Psoas muscle (tissue), 8 donors: ENCODE measurements around the gene EXPH5. TPM values are rescaled to one million over a fixed set of nuclear protein-coding genes. Genes with fewer than 3 reads are reported as not detected.

ENCODE experiments used
- ATAC-seq, 4 donors: fragments of 200-7000 bp; cut with Tn5 transposase; one replicate each; pipeline ENCODE4 v1.9.1; 2020; ENCODE audit warnings: moderate library complexity in 3 of 4, mild to moderate bottlenecking in 2 of 4
- DNase-seq, 2 donors: peaks; one replicate each; pipeline ENCODE4 v3.0.0-alpha.2; 2020
- H3K27ac ChIP-seq: fragments of 200-600 bp; one replicate; pipeline ENCODE4 v1.8.0; 2022
- H3K27me3 ChIP-seq, 3 donors: fragments of 200-600 bp in 1 of 3; one replicate each; pipeline versions ENCODE4 v1.6.1 to v1.8.0; 2013 to 2022; ENCODE audit warnings: low read length in 2 of 3, mild to moderate bottlenecking in 2 of 3, moderate library complexity in 1 of 3; ENCODE audit not compliant: insufficient read depth in 3 of 3
- H3K36me3 ChIP-seq, 2 donors: fragments of 200-600 bp in 1 of 2; one replicate each; pipeline versions ENCODE4 v1.6.1 to v1.8.0; 2013 to 2022; ENCODE audit warnings: low read depth in 1 of 2, mild to moderate bottlenecking in 1 of 2, moderate library complexity in 1 of 2; ENCODE audit not compliant: insufficient read depth in 1 of 2
- H3K4me1 ChIP-seq: fragments of 200-600 bp; one replicate; pipeline ENCODE4 v1.8.0; 2022
- H3K4me3 ChIP-seq: fragments of 200-600 bp; one replicate; pipeline ENCODE4 v1.8.0; 2022; ENCODE audit warnings: mild to moderate bottlenecking
- H3K9me3 ChIP-seq: fragments of 200-600 bp; one replicate; pipeline ENCODE4 v1.8.0; 2022
- WGBS, 3 donors: extraction: QIAGEN DNeasy Blood & Tissue Kit; methylation state at CpG; one replicate each; pipeline versions ENCODE4 v1.1.6 to v1.1.7; 2013; 5-methylcytosine and 5-hydroxymethylcytosine counted together
- intact Hi-C, 2 donors: fragments of 100-400 bp; cut with DNase I; formaldehyde crosslinking; loops; one replicate each; pipeline versions ENCODE4 v1.11.0 to v1.14.2; 2022
- polyA plus RNA-seq, 3 donors: library from polyadenylated mRNA; stranded (reverse); fragments of 200-250 nt; gene quantifications; one replicate each; pipeline ENCODE4 v1.2.3, GENCODE V29; 2013
- total RNA-seq, 4 donors: library from RNA; stranded (reverse); fragmentation: NEBNext Ultra II Directional in 2 of 4; extraction: Animal tissue kit (Norgen Biotek cat#: 25700) in 2 of 4; gene quantifications; one replicate each; pipeline versions ENCODE4 v1.2.1 to v1.2.4, GENCODE V29; 2021 to 2023
- TF ChIP-seq, protein P1 (sequence below): fragments of 200-600 bp; IDR thresholded peaks from one replicate; pipeline ENCODE4 v1.8.0; 2022; ENCODE audit warnings: antibody characterized with exemption
- donor health status: healthy with polysubstance abuse.
- donor health status: DM: no; HTN: no; CAD: no; lungs with moderate emphysema.
- donor health status: Bipolar disorder and iron deficiency.
- donor health status: healthy.
- donor health status: DM: yes; HTN: yes; CAD: no.
- donor health status: DM: no; HTN: no; CAD: no.
- donor health status: DM: no; HTN: no; CAD: no.
- donor health status: DM: yes; HTN: yes; CAD: no.

EXPH5 gene
- total and polyA plus RNA-seq, 7 donors: 0.01 to 0.58 (median 0.15) TPM

DNA sequence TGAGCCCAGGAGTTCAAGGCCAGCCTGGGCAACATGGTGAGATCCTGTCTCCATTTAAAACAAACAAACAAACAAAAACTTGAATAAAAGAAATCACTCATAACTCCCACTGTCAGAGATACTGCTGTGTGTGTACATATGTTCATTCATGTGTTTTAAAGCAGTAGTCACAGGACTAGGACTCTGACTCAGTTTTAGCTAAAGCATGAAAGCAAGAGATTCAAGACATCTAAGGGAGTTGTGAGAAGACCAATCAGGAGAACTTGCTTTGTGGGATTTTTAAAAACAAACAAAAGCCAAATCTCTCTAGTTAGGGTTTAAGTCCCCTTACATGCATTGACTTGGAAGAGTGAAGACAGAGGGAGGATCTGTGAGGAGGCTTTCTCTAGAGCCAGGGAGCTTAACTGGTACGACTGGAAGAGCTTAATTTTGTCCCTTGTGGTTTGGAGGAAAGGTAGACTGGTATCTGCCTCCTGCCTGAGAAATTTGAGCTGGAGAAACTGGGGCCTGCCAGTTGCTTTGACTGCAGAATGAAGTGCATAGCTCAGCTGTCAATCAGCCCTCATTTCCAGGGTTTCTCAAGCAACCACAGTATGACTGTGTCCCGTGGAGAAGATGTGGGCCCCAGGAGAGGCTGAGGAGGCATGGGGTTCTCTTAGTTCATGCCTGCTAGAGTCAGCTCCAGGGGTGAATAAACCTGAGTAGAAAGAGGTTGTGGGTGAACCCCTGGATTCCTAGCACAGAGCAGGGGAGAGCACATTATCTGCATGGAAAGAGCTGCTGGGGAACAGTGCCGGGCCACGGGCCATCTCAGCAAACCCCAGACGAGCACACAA lies 30.6 kb downstream of the EXPH5 start:
- peak; percentile 63 to 92 (median 82) for ATAC-seq
- no peaks in the 10 kb centered on the region for H3K27me3 ChIP-seq
- DNase-seq: no peak
- TF ChIP-seq, protein P1, sequence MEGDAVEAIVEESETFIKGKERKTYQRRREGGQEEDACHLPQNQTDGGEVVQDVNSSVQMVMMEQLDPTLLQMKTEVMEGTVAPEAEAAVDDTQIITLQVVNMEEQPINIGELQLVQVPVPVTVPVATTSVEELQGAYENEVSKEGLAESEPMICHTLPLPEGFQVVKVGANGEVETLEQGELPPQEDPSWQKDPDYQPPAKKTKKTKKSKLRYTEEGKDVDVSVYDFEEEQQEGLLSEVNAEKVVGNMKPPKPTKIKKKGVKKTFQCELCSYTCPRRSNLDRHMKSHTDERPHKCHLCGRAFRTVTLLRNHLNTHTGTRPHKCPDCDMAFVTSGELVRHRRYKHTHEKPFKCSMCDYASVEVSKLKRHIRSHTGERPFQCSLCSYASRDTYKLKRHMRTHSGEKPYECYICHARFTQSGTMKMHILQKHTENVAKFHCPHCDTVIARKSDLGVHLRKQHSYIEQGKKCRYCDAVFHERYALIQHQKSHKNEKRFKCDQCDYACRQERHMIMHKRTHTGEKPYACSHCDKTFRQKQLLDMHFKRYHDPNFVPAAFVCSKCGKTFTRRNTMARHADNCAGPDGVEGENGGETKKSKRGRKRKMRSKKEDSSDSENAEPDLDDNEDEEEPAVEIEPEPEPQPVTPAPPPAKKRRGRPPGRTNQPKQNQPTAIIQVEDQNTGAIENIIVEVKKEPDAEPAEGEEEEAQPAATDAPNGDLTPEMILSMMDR: no peak
- H3K4me1 ChIP-seq: peaks cover 4% of the 10 kb centered on the region
- intact Hi-C loops: no loop called here
- no peaks in the 10 kb centered on the region for H3K36me3 ChIP-seq
- no peak overlapping the region for H3K4me3 ChIP-seq
- H3K27ac ChIP-seq: no peak overlapping the region
- 44 to 48% (median 46%) methylated on average over 5 of the region's 5 CpGs for WGBS, 3 donors
- no peaks in the 10 kb centered on the region for H3K9me3 ChIP-seq

DNA sequence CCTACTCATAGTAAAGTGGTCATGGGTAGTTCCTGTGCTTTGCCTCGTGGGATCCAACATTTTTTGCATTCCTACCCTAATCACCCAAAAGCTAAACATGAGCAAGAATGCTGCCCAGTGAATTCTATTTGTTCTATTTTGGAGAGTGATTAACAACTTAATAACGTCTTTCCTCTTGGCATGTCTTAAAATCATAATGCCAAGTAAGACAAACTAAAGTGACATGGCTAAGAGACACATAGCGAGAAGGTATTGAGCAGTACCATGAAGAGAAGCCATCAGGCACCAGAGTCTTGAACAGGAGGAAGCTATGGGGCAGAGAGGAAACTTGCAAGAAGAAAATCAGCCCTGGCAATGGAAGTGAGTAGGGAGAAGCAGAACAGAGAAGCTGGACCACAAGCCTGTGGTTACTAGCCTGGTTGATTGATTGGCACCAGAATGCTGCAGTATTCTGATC lies 32.0 kb downstream of the EXPH5 start:
- no peaks in the 10 kb centered on the region for H3K27me3 ChIP-seq
- no peak overlapping the region for H3K4me3 ChIP-seq
- DNase-seq (no peak), ATAC-seq (no peak)
- intact Hi-C loops: no loop called here
- WGBS, 3 donors: 39 to 46% (median 44%) methylated on average over 3 of the region's 3 CpGs
- no peaks in the 10 kb centered on the region for H3K9me3 ChIP-seq
- peaks cover 4% of the 10 kb centered on the region for H3K4me1 ChIP-seq
- TF ChIP-seq, protein P1: no peak
- H3K36me3 ChIP-seq: no peaks in the 10 kb centered on the region
- H3K27ac ChIP-seq: no peak overlapping the region

DNA sequence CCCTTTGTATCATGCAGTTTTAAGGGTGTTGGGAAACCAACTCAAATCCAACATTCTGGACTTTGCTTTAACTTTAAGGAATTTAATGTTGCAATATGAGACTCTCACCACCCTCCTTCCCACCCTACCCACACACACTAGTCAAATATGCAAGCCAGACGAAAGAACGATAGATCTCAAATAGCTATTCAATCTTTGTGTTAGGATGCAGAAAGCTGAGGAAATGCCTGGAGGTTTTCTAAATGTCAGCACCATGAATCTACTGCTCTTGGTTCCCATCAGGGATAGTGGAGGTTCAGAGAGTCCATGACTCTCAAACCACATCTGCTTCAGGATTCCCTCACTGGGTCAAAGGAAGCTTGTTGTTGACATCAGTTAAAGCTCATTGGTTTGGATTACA lies 33.7 kb downstream of the EXPH5 start:
- intact Hi-C loops: no loop called here
- 33 to 56% (median 44%) methylated on average over 2 of the region's 2 CpGs for WGBS, 3 donors

DNA sequence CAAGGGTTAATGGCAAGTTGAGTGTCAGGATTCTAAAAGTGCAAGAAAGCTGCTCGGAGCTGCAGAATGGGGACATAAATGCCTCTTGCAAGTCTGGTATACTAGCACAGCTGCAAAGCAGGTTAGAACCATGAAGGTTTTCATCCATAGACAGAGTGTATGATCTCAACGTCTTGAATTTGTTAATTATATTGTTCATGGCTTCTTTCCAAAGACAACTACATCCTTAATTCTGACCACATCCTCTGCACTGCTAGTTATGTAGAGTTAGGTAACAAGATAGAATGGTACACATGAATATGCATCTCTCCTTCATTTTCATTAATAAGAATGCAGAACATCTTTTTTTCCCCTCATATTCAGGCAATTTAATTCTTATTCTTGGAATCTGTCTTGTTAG lies 34.2 kb downstream of the EXPH5 start:
- 12 to 21% (median 20%) methylated on average over 2 of the region's 2 CpGs for WGBS, 3 donors
- ATAC-seq (no peak), DNase-seq (no peak)
- TF ChIP-seq, protein P1: no peak
- Histone ChIP-seq H3K4me1 (peaks cover 4% of the 10 kb centered on the region), H3K27ac (no peak overlapping the region), H3K9me3 (no peaks in the 10 kb centered on the region), H3K36me3 (no peaks in the 10 kb centered on the region), H3K27me3 (no peaks in the 10 kb centered on the region), H3K4me3 (no peak overlapping the region)
- intact Hi-C loops: no loop called here

More for the DNA sequence above, 33.7 kb downstream of the EXPH5 start:
- H3K27me3 ChIP-seq: no peaks in the 10 kb centered on the region
- H3K4me3 ChIP-seq: no peak overlapping the region
- DNase-seq (no peak), ATAC-seq (no peak)
- H3K4me1 ChIP-seq: peaks cover 4% of the 10 kb centered on the region
- H3K27ac ChIP-seq: no peak overlapping the region
- TF ChIP-seq, protein P1: no peak
- no peaks in the 10 kb centered on the region for H3K9me3 ChIP-seq
- no peaks in the 10 kb centered on the region for H3K36me3 ChIP-seq
